HepG2 (cell line): ENCODE measurements around the gene PAPPA. TPM values are rescaled to one million over a fixed set of nuclear protein-coding genes. Genes with fewer than 3 reads are reported as not detected.

Source experiments
- ATAC-seq: fragments of 200-7000 bp; cut with Tn5 transposase; 3 replicates; pipeline ENCODE4 v1.9.1; 2020; ENCODE audit warnings: mild to moderate bottlenecking, moderate library complexity
- BruUV-seq: library from RNA; stranded (reverse); fragments of 400-500 nt; replicated peaks from 2 replicates; lab custom pipeline; 2021; lab: Mats Ljungman, UMichigan
- CTCF ChIA-PET: fragments of 300-600 bp; formaldehyde crosslinking; extraction: SDS; loops from one replicate; lab custom pipeline; 2021; ENCODE audit warnings: low total read pairs, inconsistent platforms, low intra/inter-chr PET ratio; lab: Yijun Ruan, JAX
- POLR2A ChIA-PET: fragments of 350-600 bp; sonication (Branson Sonifier 250); formaldehyde crosslinking; loops from one replicate; lab custom pipeline; 2020; ENCODE audit warnings: antibody characterized with exemption, inconsistent platforms; lab: Yijun Ruan, JAX
- DNase-seq: peaks from one replicate; pipeline ENCODE4 v3.0.0-alpha.2; 2015; ENCODE audit warnings: low spot score
- FAIRE-seq: peaks from 3 replicates; lab custom pipeline; 2011; peaks lifted over from hg19 to GRCh38; lab: Jason Lieb, UNC
- H2AFZ ChIP-seq: one replicate; pipeline ENCODE4 v1.6.1; 2011; ENCODE audit warnings: low read length, inconsistent platforms
- H3K27ac ChIP-seq: fragments of 300-600 bp; 3 replicates; pipeline ENCODE4 v1.8.0; 2011; ENCODE audit warnings: mixed run types, mild to moderate bottlenecking, mixed read lengths, low read length, inconsistent platforms; ENCODE audit not compliant: insufficient read depth; ENCODE audit errors: extremely low read length
- H3K27me3 ChIP-seq, 2 experiments: fragments of 200-600 bp in 1 of 2; 2 replicates in 1 of 2; 3 replicates in 1 of 2; pipeline versions ENCODE4 v1.6.0 to v1.8.0; 2011; ENCODE audit warnings: low read length in 2 of 2, mild to moderate bottlenecking in 2 of 2, moderate library complexity in 2 of 2, inconsistent platforms in 1 of 2; ENCODE audit not compliant: insufficient read depth in 2 of 2, control insufficient read depth in 1 of 2
- H3K36me3 ChIP-seq, 2 experiments: fragments of 200-600 bp in 1 of 2; replicated peaks in 1 of 2; 2 replicates in 1 of 2; 3 replicates in 1 of 2; pipeline versions ENCODE4 v1.5.1 to v1.8.0; 2011; ENCODE audit warnings: low read length in 2 of 2, inconsistent platforms in 1 of 2; ENCODE audit not compliant: insufficient read depth in 2 of 2, control insufficient read depth in 1 of 2
- H3K4me1 ChIP-seq: 2 replicates; pipeline ENCODE4 v1.5.1; 2012; ENCODE audit warnings: low read length, inconsistent platforms; ENCODE audit not compliant: insufficient read depth
- H3K4me2 ChIP-seq: 2 replicates; pipeline ENCODE4 v1.6.0; 2011; ENCODE audit warnings: low read depth, low read length, inconsistent platforms
- H3K4me3 ChIP-seq, 3 experiments: fragments of 200-600 bp in 1 of 3; sonication (generic), shearing (Covaris generic) in 1 of 3; replicated peaks in 1 of 3; 2 replicates each; pipeline ENCODE4 v1.5.1; 2011 to 2016; ENCODE audit warnings: low read length in 3 of 3, inconsistent platforms in 2 of 3, low read depth in 2 of 3, mild to moderate bottlenecking in 2 of 3, control low read depth in 1 of 3, mixed read lengths in 1 of 3; ENCODE audit not compliant: insufficient read depth in 1 of 3
- H3K79me2 ChIP-seq: one replicate; pipeline ENCODE4 v1.6.1; 2011; ENCODE audit warnings: low read length, inconsistent platforms; ENCODE audit not compliant: insufficient read depth
- H3K9ac ChIP-seq: 2 replicates; pipeline ENCODE4 v1.6.0; 2011; ENCODE audit warnings: mild to moderate bottlenecking, low read depth, low read length, inconsistent platforms; ENCODE audit not compliant: insufficient read depth
- H3K9me3 ChIP-seq: 2 replicates; pipeline ENCODE4 v1.5.1; 2012; ENCODE audit warnings: mild to moderate bottlenecking, low read length
- H4K20me1 ChIP-seq: 2 replicates; pipeline ENCODE4 v1.6.0; 2011; ENCODE audit warnings: inconsistent platforms, mild to moderate bottlenecking, low read length, moderate library complexity; ENCODE audit not compliant: insufficient read depth
- CREB3 ChIP-seq: sonication (generic); formaldehyde crosslinking; IDR thresholded peaks from 2 replicates; pipeline ENCODE4 v1.5.0; 2020; ENCODE audit warnings: missing genetic modification reagents
- FUBP1 ChIP-seq: sonication (generic); formaldehyde crosslinking; IDR thresholded peaks from 2 replicates; pipeline ENCODE4 v1.5.1; 2020; ENCODE audit warnings: missing genetic modification reagents, mild to moderate bottlenecking, borderline replicate concordance
- KLF12 ChIP-seq: sonication (generic); formaldehyde crosslinking; IDR thresholded peaks from 2 replicates; pipeline ENCODE4 v1.4.0; 2020; ENCODE audit warnings: missing genetic modification reagents, borderline replicate concordance
- PLRG1 ChIP-seq: fragments of 450-650 bp; conservative IDR thresholded peaks from 2 replicates; pipeline ENCODE4 v1.6.1; 2016
- RBM22 ChIP-seq: fragments of 200-400 bp; formaldehyde crosslinking; optimal IDR thresholded peaks from 2 replicates; pipeline ENCODE3; 2017; ENCODE audit warnings: mild to moderate bottlenecking, low read length, moderate library complexity
- RFX3 ChIP-seq: IDR thresholded peaks from 2 replicates; pipeline ENCODE4 v1.6.1; 2016; ENCODE audit warnings: missing biosample characterization, missing genetic modification reagents
- SMC3 ChIP-seq: IDR thresholded peaks from 2 replicates; pipeline ENCODE4 v1.6.1; 2011; ENCODE audit warnings: low read length, improper control_type of control experiment
- ZNF546 ChIP-seq: sonication (generic); formaldehyde crosslinking; conservative IDR thresholded peaks from 2 replicates; pipeline ENCODE4 v1.8.1; 2023; ENCODE audit warnings: mild to moderate bottlenecking, missing genetic modification reagents
- ZSCAN22 ChIP-seq: sonication (generic); formaldehyde crosslinking; IDR thresholded peaks from 2 replicates; pipeline ENCODE4 v1.4.0; 2020; ENCODE audit warnings: mild to moderate bottlenecking, missing genetic modification reagents
- WGBS: methylation state at CpG from one replicate; pipeline ENCODE4 v1.1.6; 2017; ENCODE audit warnings: low lambda C conversion rate; 5-methylcytosine and 5-hydroxymethylcytosine counted together
- in situ Hi-C: cut with HindIII; loops from 2 replicates; pipeline ENCODE4 v1.10.0; 2017; ENCODE audit warnings: low pct_unique_long_range_greater_than_20kb; ENCODE audit not compliant: extremely low pct_ligation_motif_present
- intact Hi-C: fragments of 100-400 bp; cut with micrococcal nuclease; formaldehyde crosslinking; loops from one replicate; pipeline ENCODE4 v1.10.0; 2022; ENCODE audit not compliant: unreplicated experiment
- polyA plus RNA-seq, 8 experiments: library from polyadenylated mRNA; depleted of rRNA in 3 of 8; stranded (reverse) in 7 of 8; unstranded in 1 of 8; fragments of >200 nt; fragmentation: Illumina TruSeq in 4 of 8; extraction: Trizol in 4 of 8; gene quantifications; 2 replicates each; pipeline versions ENCODE4 v1.2.1 to v1.2.3, GENCODE V29; 2011 to 2016; ENCODE audit warnings: low read depth in 4 of 8, missing spikeins in 1 of 8, mixed read lengths in 1 of 8; ENCODE audit not compliant: insufficient read depth in 1 of 8
- total RNA-seq, 5 experiments: library from RNA; depleted of rRNA; stranded (reverse); fragments of >200 nt; fragmentation: Illumina TruSeq; extraction: Trizol; gene quantifications; 2 replicates each; pipeline ENCODE4 v1.2.3, GENCODE V29; 2016; ENCODE audit warnings: low read depth in 1 of 5

The PAPPA gene
- total and polyA plus RNA-seq, 2 of the 13 experiments (the other 11 are each of a cell fraction or from before 2014, with no cell fraction given): 0.09 to 0.11 TPM

GRCh38 chr9:116182876-116183275 lies 29.3 kb downstream of the PAPPA start:
- DNase-seq: no peak
- H3K4me2 ChIP-seq: no peak overlapping the region
- no peaks in the 10 kb centered on the region for H3K36me3 ChIP-seq
- no peak overlapping the region for H3K9ac ChIP-seq
- ChIA-PET CTCF (no interaction called here), POLR2A (no interaction called here)
- no peak for ATAC-seq
- no TSS peak for BruUV-seq
- no peak overlapping the region for H2AFZ ChIP-seq
- H3K4me3 ChIP-seq: no peak overlapping the region
- in situ Hi-C loops (no loop called here), intact Hi-C loops (no loop called here)
- H3K79me2 ChIP-seq: no peaks in the 10 kb centered on the region
- FAIRE-seq: no peak
- H3K4me1 ChIP-seq: no peaks in the 10 kb centered on the region
- no peak overlapping the region for H3K27ac ChIP-seq
- H3K27me3 ChIP-seq: 0 out of 5 replicates have a peak, but pooled peaks cover 0 to 9% of the 10 kb centered on the region in 2 experiments
- no peak for TF ChIP-seq RBM22
- TF ChIP-seq SMC3: no peak
- no peak for TF ChIP-seq CREB3 (CRISPR knock-in tag)
- TF ChIP-seq KLF12 (CRISPR knock-in tag): no peak
- no peak for TF ChIP-seq ZNF546
- no peak for TF ChIP-seq ZSCAN22
- no peak for TF ChIP-seq FUBP1
- no peak for TF ChIP-seq PLRG1
- TF ChIP-seq RFX3: no peak
- no peaks in the 10 kb centered on the region for H4K20me1 ChIP-seq
- no peaks in the 10 kb centered on the region for H3K9me3 ChIP-seq
- WGBS: 3% methylated on average over 5 of the region's 5 CpGs
